GM23338 (cell line): ENCODE data around the gene LRRC8B. TPM values are rescaled to one million over a fixed set of nuclear protein-coding genes. Genes with fewer than 3 reads are reported as not detected.

ENCODE experiments used
- ATAC-seq: fragments of 200-7000 bp; cut with Tn5 transposase; 3 replicates; pipeline ENCODE4 v1.9.1; 2020
- DNase-seq: peaks from one replicate; pipeline ENCODE4 v3.0.0-alpha.2; 2015; ENCODE audit warnings: low spot score
- H2AFZ ChIP-seq: fragments of 200-600 bp; sonication (generic); 2 replicates; pipeline ENCODE4 v1.8.0; 2016; ENCODE audit warnings: antibody characterized with exemption, mild to moderate bottlenecking, moderate library complexity
- H3F3A ChIP-seq: fragments of 200-600 bp; sonication (generic); replicated peaks from 2 replicates; pipeline ENCODE4 v1.8.0; 2017; ENCODE audit warnings: antibody characterized with exemption, mixed run types, low read depth
- H3K27ac ChIP-seq: fragments of 200-600 bp; sonication (generic); 2 replicates; pipeline ENCODE4 v1.6.1; 2016; ENCODE audit warnings: low read depth
- H3K27me3 ChIP-seq: fragments of 200-600 bp; sonication (generic); 2 replicates; pipeline ENCODE4 v1.8.0; 2016; ENCODE audit warnings: mild to moderate bottlenecking, mixed run types, moderate library complexity; ENCODE audit not compliant: insufficient read depth
- H3K36me3 ChIP-seq: fragments of 200-600 bp; sonication (generic); 2 replicates; pipeline ENCODE4 v1.8.0; 2016; ENCODE audit warnings: mild to moderate bottlenecking; ENCODE audit not compliant: insufficient read depth
- H3K4me1 ChIP-seq: fragments of 200-600 bp; sonication (generic); 2 replicates; pipeline ENCODE4 v1.8.0; 2016; ENCODE audit warnings: mild to moderate bottlenecking, moderate library complexity; ENCODE audit not compliant: insufficient read depth
- H3K4me2 ChIP-seq: fragments of 200-600 bp; sonication (generic); 2 replicates; pipeline ENCODE4 v1.7.1; 2017; ENCODE audit warnings: mixed run types
- H3K4me3 ChIP-seq: fragments of 200-600 bp; sonication (generic); 2 replicates; pipeline ENCODE4 v1.6.1; 2016; ENCODE audit warnings: mixed run types
- H3K79me2 ChIP-seq: fragments of 200-600 bp; sonication (generic); replicated peaks from 2 replicates; pipeline ENCODE4 v1.8.0; 2017; ENCODE audit warnings: mild to moderate bottlenecking; ENCODE audit not compliant: insufficient read depth
- H3K9me2 ChIP-seq: fragments of 200-600 bp; sonication (generic); 2 replicates; pipeline ENCODE4 v1.8.0; 2017; ENCODE audit not compliant: insufficient read depth
- H4K20me1 ChIP-seq: fragments of 200-600 bp; sonication (generic); replicated peaks from 2 replicates; pipeline ENCODE4 v1.8.0; 2017; ENCODE audit warnings: mild to moderate bottlenecking; ENCODE audit not compliant: insufficient read depth
- H3K27ac Mint-ChIP-seq: 2 replicates; pipeline ENCODE4 v1.8.0; 2020; ENCODE audit warnings: inconsistent platforms, mild to moderate bottlenecking, moderate library complexity, mixed read lengths
- H3K27me3 Mint-ChIP-seq: 3 replicates; pipeline ENCODE4 v1.8.0; 2022; ENCODE audit warnings: low read depth, mild to moderate bottlenecking, moderate library complexity, mixed read lengths, inconsistent platforms; ENCODE audit not compliant: insufficient read depth, poor library complexity
- H3K36me3 Mint-ChIP-seq: 3 replicates; pipeline ENCODE4 v1.8.0; 2021; ENCODE audit warnings: low read depth, mild to moderate bottlenecking, inconsistent platforms, moderate library complexity, mixed read lengths
- H3K4me1 Mint-ChIP-seq: 3 replicates; pipeline ENCODE4 v1.8.0; 2020; ENCODE audit warnings: mild to moderate bottlenecking, inconsistent platforms, mixed read lengths
- H3K4me3 Mint-ChIP-seq: 3 replicates; pipeline ENCODE4 v1.8.0; 2021; ENCODE audit warnings: moderate library complexity, mild to moderate bottlenecking, inconsistent platforms, mixed read lengths
- H3K9me3 Mint-ChIP-seq: 3 replicates; pipeline ENCODE4 v1.8.0; 2020; ENCODE audit warnings: moderate library complexity, mild to moderate bottlenecking, inconsistent platforms, mixed read lengths
- CREB1 ChIP-seq: fragments of 250-450 bp; sonication (Bioruptor Pico); IDR thresholded peaks from 2 replicates; pipeline ENCODE4 v1.5.0; 2020; ENCODE audit warnings: low read depth, mild to moderate bottlenecking, moderate library complexity
- EZH2 ChIP-seq: fragments of 200-600 bp; sonication (generic); IDR thresholded peaks from one replicate; pipeline ENCODE4 v1.8.0; 2017; ENCODE audit warnings: antibody characterized with exemption, mild to moderate bottlenecking, low read depth; ENCODE audit not compliant: unreplicated experiment
- JUNB ChIP-seq: IDR thresholded peaks from one replicate; pipeline ENCODE4 v1.6.1; 2016; ENCODE audit warnings: antibody characterized with exemption; ENCODE audit not compliant: unreplicated experiment
- NANOG ChIP-seq: IDR thresholded peaks from 2 replicates; pipeline ENCODE4 v1.6.1; 2016; ENCODE audit warnings: antibody characterized with exemption, borderline replicate concordance
- ZNF331 ChIP-seq: fragments of 250-450 bp; sonication (Bioruptor Pico); IDR thresholded peaks from 2 replicates; pipeline ENCODE4 v1.5.0; 2020; ENCODE audit warnings: low read depth, mild to moderate bottlenecking, moderate library complexity
- polyA plus RNA-seq: library from polyadenylated mRNA; unstranded; fragments of >200 nt; fragmentation: Nextera tagmentation; extraction: Ambion mirVana; gene quantifications from 2 replicates; pipeline ENCODE4 v1.2.1, GENCODE V29; 2016
- total RNA-seq: library from RNA; depleted of rRNA; stranded (reverse); fragments of >200 nt; shearing (Covaris generic); gene quantifications from 2 replicates; pipeline ENCODE4 v1.2.3, GENCODE V29; 2014
- TF ChIP-seq, protein P1 (sequence below): fragments of 250-450 bp; sonication (Bioruptor Pico); IDR thresholded peaks from 2 replicates; pipeline ENCODE4 v1.5.0; 2020; ENCODE audit warnings: mild to moderate bottlenecking, moderate library complexity
- TF ChIP-seq, protein P2 (sequence below): IDR thresholded peaks from one replicate; pipeline ENCODE4 v1.6.1; 2018; ENCODE audit warnings: antibody characterized with exemption; ENCODE audit not compliant: unreplicated experiment

LRRC8B gene
- total and polyA plus RNA-seq, 2 experiments from 2014 or later, result 9.0 to 26.5 TPM

DNA sequence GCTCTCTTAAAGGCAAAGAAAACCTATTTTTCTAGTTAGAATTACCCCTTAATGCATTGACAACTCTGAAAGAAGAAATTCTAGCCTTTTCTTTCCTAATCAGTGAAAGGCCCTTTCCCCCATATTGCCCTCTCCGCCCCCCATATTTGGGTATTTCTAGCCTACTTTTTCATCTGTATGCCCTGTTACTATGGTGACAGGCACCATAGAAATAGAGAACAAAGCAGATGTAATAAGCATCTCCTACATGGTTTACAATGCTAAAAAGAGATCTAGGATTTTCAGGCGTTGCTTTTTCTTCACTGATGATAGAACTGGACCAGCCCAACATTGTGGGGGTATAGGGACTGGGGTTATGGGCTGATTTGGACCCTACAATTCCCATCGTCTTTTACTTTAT, 14.5 kb downstream of the LRRC8B start (continued):
- TF ChIP-seq, protein P1, sequence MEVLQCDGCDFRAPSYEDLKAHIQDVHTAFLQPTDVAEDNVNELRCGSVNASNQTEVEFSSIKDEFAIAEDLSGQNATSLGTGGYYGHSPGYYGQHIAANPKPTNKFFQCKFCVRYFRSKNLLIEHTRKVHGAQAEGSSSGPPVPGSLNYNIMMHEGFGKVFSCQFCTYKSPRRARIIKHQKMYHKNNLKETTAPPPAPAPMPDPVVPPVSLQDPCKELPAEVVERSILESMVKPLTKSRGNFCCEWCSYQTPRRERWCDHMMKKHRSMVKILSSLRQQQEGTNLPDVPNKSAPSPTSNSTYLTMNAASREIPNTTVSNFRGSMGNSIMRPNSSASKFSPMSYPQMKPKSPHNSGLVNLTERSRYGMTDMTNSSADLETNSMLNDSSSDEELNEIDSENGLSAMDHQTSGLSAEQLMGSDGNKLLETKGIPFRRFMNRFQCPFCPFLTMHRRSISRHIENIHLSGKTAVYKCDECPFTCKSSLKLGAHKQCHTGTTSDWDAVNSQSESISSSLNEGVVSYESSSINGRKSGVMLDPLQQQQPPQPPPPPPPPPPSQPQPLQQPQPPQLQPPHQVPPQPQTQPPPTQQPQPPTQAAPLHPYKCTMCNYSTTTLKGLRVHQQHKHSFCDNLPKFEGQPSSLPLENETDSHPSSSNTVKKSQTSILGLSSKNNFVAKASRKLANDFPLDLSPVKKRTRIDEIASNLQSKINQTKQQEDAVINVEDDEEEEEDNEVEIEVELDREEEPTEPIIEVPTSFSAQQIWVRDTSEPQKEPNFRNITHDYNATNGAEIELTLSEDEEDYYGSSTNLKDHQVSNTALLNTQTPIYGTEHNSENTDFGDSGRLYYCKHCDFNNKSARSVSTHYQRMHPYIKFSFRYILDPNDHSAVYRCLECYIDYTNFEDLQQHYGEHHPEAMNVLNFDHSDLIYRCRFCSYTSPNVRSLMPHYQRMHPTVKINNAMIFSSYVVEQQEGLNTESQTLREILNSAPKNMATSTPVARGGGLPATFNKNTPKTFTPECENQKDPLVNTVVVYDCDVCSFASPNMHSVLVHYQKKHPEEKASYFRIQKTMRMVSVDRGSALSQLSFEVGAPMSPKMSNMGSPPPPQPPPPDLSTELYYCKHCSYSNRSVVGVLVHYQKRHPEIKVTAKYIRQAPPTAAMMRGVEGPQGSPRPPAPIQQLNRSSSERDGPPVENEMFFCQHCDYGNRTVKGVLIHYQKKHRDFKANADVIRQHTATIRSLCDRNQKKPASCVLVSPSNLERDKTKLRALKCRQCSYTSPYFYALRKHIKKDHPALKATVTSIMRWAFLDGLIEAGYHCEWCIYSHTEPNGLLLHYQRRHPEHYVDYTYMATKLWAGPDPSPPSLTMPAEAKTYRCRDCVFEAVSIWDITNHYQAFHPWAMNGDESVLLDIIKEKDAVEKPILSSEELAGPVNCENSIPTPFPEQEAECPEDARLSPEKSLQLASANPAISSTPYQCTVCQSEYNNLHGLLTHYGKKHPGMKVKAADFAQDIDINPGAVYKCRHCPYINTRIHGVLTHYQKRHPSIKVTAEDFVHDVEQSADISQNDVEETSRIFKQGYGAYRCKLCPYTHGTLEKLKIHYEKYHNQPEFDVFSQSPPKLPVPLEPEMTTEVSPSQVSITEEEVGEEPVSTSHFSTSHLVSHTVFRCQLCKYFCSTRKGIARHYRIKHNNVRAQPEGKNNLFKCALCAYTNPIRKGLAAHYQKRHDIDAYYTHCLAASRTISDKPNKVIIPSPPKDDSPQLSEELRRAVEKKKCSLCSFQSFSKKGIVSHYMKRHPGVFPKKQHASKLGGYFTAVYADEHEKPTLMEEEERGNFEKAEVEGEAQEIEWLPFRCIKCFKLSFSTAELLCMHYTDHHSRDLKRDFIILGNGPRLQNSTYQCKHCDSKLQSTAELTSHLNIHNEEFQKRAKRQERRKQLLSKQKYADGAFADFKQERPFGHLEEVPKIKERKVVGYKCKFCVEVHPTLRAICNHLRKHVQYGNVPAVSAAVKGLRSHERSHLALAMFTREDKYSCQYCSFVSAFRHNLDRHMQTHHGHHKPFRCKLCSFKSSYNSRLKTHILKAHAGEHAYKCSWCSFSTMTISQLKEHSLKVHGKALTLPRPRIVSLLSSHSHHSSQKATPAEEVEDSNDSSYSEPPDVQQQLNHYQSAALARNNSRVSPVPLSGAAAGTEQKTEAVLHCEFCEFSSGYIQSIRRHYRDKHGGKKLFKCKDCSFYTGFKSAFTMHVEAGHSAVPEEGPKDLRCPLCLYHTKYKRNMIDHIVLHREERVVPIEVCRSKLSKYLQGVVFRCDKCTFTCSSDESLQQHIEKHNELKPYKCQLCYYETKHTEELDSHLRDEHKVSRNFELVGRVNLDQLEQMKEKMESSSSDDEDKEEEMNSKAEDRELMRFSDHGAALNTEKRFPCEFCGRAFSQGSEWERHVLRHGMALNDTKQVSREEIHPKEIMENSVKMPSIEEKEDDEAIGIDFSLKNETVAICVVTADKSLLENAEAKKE, result no peak
- TF ChIP-seq EZH2 (no peak), CREB1 (CRISPR knock-in tag) (no peak), JUNB (no peak)
- TF ChIP-seq, protein P2, sequence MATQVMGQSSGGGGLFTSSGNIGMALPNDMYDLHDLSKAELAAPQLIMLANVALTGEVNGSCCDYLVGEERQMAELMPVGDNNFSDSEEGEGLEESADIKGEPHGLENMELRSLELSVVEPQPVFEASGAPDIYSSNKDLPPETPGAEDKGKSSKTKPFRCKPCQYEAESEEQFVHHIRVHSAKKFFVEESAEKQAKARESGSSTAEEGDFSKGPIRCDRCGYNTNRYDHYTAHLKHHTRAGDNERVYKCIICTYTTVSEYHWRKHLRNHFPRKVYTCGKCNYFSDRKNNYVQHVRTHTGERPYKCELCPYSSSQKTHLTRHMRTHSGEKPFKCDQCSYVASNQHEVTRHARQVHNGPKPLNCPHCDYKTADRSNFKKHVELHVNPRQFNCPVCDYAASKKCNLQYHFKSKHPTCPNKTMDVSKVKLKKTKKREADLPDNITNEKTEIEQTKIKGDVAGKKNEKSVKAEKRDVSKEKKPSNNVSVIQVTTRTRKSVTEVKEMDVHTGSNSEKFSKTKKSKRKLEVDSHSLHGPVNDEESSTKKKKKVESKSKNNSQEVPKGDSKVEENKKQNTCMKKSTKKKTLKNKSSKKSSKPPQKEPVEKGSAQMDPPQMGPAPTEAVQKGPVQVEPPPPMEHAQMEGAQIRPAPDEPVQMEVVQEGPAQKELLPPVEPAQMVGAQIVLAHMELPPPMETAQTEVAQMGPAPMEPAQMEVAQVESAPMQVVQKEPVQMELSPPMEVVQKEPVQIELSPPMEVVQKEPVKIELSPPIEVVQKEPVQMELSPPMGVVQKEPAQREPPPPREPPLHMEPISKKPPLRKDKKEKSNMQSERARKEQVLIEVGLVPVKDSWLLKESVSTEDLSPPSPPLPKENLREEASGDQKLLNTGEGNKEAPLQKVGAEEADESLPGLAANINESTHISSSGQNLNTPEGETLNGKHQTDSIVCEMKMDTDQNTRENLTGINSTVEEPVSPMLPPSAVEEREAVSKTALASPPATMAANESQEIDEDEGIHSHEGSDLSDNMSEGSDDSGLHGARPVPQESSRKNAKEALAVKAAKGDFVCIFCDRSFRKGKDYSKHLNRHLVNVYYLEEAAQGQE, result no peak

DNA sequence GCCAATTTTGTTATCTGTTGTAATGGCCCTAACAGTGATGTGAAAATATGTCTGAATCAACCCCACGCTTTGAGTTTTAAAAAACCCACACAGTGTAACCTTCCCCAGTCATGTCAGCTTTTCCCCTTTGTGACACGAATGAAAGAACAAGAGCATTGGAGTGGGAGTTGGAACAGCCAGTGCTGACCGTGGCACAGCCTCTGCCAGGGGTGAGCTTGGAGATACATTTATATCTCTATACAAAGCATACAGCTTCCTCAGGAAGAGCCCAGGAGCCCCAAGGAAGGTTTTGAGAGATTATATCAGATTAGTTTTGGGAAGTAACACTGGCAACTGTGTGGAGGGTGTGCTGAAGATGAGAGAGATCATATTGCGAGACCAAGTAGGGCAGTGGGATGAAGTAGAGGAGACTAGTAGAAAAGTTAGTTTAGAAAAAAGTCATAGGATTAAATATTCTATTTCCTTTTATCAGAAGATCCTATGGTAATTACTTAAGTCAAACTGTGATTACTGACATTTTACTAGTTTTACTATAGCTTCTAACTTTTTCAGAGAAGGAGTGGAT, 15.9 kb downstream of the LRRC8B start:
- no peaks in the 10 kb centered on the region for H3K9me2 ChIP-seq
- peaks cover 95% of the 10 kb centered on the region for H3K79me2 ChIP-seq
- Mint-ChIP-seq H3K27ac (no peak overlapping the region), H3K9me3 (no peaks in the 10 kb centered on the region), H3K36me3 (peaks cover 4% of the 10 kb centered on the region; the same call in 1 of the 3 replicates), H3K4me1 (peaks cover 5% of the 10 kb centered on the region; the same call in 2 of the 3 replicates), H3K4me3 (no peak overlapping the region), H3K27me3 (peaks cover 2% of the 10 kb centered on the region)
- H3K36me3 ChIP-seq, result no peaks in the 10 kb centered on the region
- H3K4me3 ChIP-seq, result no peak overlapping the region
- no peaks in the 10 kb centered on the region for H3F3A ChIP-seq
- H3K27ac ChIP-seq, result no peak overlapping the region
- no peaks in the 10 kb centered on the region for H3K27me3 ChIP-seq
- peaks cover 12% of the 10 kb centered on the region for H4K20me1 ChIP-seq
- no peak for DNase-seq
- no peaks in the 10 kb centered on the region for H3K4me1 ChIP-seq
- no peak overlapping the region for H3K4me2 ChIP-seq
- no peak for ATAC-seq
- no peak overlapping the region for H2AFZ ChIP-seq
- TF ChIP-seq ZNF331 (CRISPR knock-in tag) (no peak), NANOG (no peak)
- TF ChIP-seq, protein P2, result no peak
